Measurements from ENCODE around the gene AAK1. TPM values are rescaled to one million over a fixed set of nuclear protein-coding genes. Genes with fewer than 3 reads are reported as not detected.
"Not testable (repeated sequence)": the region's sequence is repeated elsewhere in the genome, so short reads cannot be mapped to it uniquely, and the experiment has no call there.

Gene AAK1
- total RNA-seq, 1 experiment from 2014 or later = 40.5 TPM

DNA sequence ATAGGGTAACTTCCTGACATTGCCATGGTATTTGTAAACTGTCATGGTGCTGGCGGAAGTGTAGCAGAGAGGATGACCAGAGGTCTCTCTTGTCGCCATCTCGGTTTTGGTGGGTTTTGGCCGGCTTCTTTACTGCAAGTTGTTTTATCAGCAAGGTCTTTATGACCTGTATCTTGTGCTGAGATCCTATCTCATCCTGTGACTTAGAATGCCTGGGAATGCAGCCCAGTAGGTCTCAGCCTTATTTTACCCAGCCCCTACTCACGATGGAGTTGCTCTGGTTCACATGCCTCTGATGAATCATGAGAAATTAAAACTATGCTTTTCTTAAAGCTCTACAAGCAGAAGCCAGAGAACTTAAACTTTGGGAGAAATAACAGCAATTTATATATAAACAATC is 193.6 kb downstream of the AAK1 start:
- POLR2A ChIA-PET (ENCODE audit: low non-redundant PET) = no interaction called here
- no TSS peak for BruUV-seq (replicated peaks)
- intact Hi-C loops (cut with micrococcal nuclease; ENCODE audit: unreplicated experiment) = no loop called here

DNA sequence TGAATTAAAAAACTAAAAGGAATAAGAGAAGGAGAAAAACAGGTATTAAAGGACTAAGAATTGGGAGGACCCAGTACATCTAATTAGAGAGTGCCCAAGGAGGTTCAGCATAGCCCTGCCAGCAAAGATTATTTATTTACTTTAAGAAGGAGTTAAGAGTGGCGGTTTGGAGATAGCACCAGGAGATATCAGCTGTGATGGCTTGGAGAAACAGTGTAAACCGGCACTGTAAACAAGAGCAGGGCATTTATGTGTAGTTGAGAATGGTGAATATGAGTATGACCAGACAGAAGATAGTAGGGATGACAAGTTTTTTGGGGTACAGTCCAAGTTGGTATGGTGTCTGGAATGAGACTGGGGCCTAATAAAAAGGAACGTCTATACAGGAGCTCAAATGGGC is 199.9 kb downstream of the AAK1 start:
- BruUV-seq (replicated peaks); H3K4me1 ChIP-seq (ENCODE audit: insufficient read depth, low read length, poor library complexity, severe bottlenecking); intact Hi-C loops (cut with micrococcal nuclease; ENCODE audit: unreplicated experiment); CTCF ChIA-PET; H3K27me3 ChIP-seq (replicated peaks; ENCODE audit: insufficient read depth, low read depth, low read length, poor library complexity); H3K9me3 ChIP-seq (ENCODE audit: low read depth, low read length, poor library complexity, severe bottlenecking); DNase-seq (ENCODE audit: low spot score); H3K4me3 ChIP-seq (ENCODE audit: low read depth, low read length, poor library complexity, severe bottlenecking); H3K36me3 ChIP-seq (ENCODE audit: insufficient read depth, low read length, poor library complexity, severe bottlenecking); POLR2A ChIA-PET (ENCODE audit: low non-redundant PET); H3K27ac ChIP-seq (ENCODE audit: low read depth, low read length, poor library complexity, severe bottlenecking): not testable (repeated sequence)

More for the DNA sequence above, 193.6 kb downstream of the AAK1 start:
- Histone ChIP-seq H3K9me3 (ENCODE audit: low read depth, low read length, poor library complexity, severe bottlenecking) (no peaks in the 10 kb centered on the region), H3K4me1 (ENCODE audit: insufficient read depth, low read length, poor library complexity, severe bottlenecking) (no peaks in the 10 kb centered on the region), H3K27ac (ENCODE audit: low read depth, low read length, poor library complexity, severe bottlenecking) (no peak overlapping the region), H3K4me3 (ENCODE audit: low read depth, low read length, poor library complexity, severe bottlenecking) (no peak overlapping the region), H3K27me3 (replicated peaks; ENCODE audit: insufficient read depth, low read depth, low read length, poor library complexity) (no peaks in the 10 kb centered on the region), H3K36me3 (ENCODE audit: insufficient read depth, low read length, poor library complexity, severe bottlenecking) (no peaks in the 10 kb centered on the region)
- CTCF ChIA-PET = no interaction called here
- TF ChIP-seq EZH2 (IDR thresholded peaks at IDR 0.05; ENCODE audit: borderline replicate concordance, low read depth, low read length, poor library complexity, severe bottlenecking) = no peak
- TF ChIP-seq, protein P1, sequence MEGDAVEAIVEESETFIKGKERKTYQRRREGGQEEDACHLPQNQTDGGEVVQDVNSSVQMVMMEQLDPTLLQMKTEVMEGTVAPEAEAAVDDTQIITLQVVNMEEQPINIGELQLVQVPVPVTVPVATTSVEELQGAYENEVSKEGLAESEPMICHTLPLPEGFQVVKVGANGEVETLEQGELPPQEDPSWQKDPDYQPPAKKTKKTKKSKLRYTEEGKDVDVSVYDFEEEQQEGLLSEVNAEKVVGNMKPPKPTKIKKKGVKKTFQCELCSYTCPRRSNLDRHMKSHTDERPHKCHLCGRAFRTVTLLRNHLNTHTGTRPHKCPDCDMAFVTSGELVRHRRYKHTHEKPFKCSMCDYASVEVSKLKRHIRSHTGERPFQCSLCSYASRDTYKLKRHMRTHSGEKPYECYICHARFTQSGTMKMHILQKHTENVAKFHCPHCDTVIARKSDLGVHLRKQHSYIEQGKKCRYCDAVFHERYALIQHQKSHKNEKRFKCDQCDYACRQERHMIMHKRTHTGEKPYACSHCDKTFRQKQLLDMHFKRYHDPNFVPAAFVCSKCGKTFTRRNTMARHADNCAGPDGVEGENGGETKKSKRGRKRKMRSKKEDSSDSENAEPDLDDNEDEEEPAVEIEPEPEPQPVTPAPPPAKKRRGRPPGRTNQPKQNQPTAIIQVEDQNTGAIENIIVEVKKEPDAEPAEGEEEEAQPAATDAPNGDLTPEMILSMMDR (conservative IDR thresholded peaks at IDR 0.05; ENCODE audit: low read depth, low read length) = no peak
- no peak for DNase-seq (ENCODE audit: low spot score)

DNA sequence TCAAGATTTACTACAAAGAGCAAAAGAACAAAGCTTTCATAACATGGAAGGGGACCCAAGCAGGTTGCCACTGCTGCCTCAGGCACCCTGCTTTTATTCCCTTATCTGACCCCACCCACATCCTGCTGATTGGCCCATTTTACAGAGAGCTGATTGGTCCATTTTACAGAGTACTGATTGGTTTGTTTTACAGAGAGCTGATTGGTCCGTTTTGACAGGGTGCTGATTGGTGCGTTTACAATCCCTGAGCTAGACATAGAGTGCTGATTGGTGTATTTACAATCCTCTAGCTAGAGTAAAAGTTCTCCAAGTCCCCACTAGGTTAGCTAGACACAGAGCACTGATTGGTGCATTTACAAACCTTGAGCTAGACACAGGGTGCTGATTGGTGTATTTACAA is 204.0 kb downstream of the AAK1 start:
- DNase-seq (ENCODE audit: low spot score); H3K4me3 ChIP-seq (ENCODE audit: low read depth, low read length, poor library complexity, severe bottlenecking); H3K27ac ChIP-seq (ENCODE audit: low read depth, low read length, poor library complexity, severe bottlenecking); BruUV-seq (replicated peaks); CTCF ChIA-PET; H3K4me1 ChIP-seq (ENCODE audit: insufficient read depth, low read length, poor library complexity, severe bottlenecking); POLR2A ChIA-PET (ENCODE audit: low non-redundant PET); H3K9me3 ChIP-seq (ENCODE audit: low read depth, low read length, poor library complexity, severe bottlenecking); H3K36me3 ChIP-seq (ENCODE audit: insufficient read depth, low read length, poor library complexity, severe bottlenecking); intact Hi-C loops (cut with micrococcal nuclease; ENCODE audit: unreplicated experiment); H3K27me3 ChIP-seq (replicated peaks; ENCODE audit: insufficient read depth, low read depth, low read length, poor library complexity): not testable (repeated sequence)

GRCh38 chr2:69438580-69438979 is 205.0 kb downstream of the AAK1 start:
- ChIA-PET CTCF (no interaction called here), POLR2A (ENCODE audit: low non-redundant PET) (no interaction called here)
- no TSS peak for BruUV-seq (replicated peaks)
- no peak for DNase-seq (ENCODE audit: low spot score)
- H3K4me3 ChIP-seq (ENCODE audit: low read depth, low read length, poor library complexity, severe bottlenecking) = no peak overlapping the region
- no peaks in the 10 kb centered on the region for H3K9me3 ChIP-seq (ENCODE audit: low read depth, low read length, poor library complexity, severe bottlenecking)
- H3K36me3 ChIP-seq (ENCODE audit: insufficient read depth, low read length, poor library complexity, severe bottlenecking) = no peaks in the 10 kb centered on the region
- H3K27ac ChIP-seq (ENCODE audit: low read depth, low read length, poor library complexity, severe bottlenecking) = no peak overlapping the region
- no peak for TF ChIP-seq EZH2 (IDR thresholded peaks at IDR 0.05; ENCODE audit: borderline replicate concordance, low read depth, low read length, poor library complexity, severe bottlenecking)
- TF ChIP-seq, protein P1 (conservative IDR thresholded peaks at IDR 0.05; ENCODE audit: low read depth, low read length) = no peak
- peaks cover 4% of the 10 kb centered on the region for H3K4me1 ChIP-seq (ENCODE audit: insufficient read depth, low read length, poor library complexity, severe bottlenecking)
- intact Hi-C loops (cut with micrococcal nuclease; ENCODE audit: unreplicated experiment) = no loop called here
- no peaks in the 10 kb centered on the region for H3K27me3 ChIP-seq (replicated peaks; ENCODE audit: insufficient read depth, low read depth, low read length, poor library complexity)

Data from A673 (cell line).